IMR-90 (cell line): Measurements from ENCODE around the gene BANP. TPM values are rescaled to one million over a fixed set of nuclear protein-coding genes. Genes with fewer than 3 reads are reported as not detected.

Experiments
- ATAC-seq: fragments of 200-7000 bp; cut with Tn5 transposase; 2 replicates; pipeline ENCODE4 v1.9.1; 2020; ENCODE audit warnings: low read depth, mild to moderate bottlenecking, moderate library complexity
- BruUV-seq: library from RNA; stranded (reverse); fragments of 400-500 nt; replicated peaks from 2 replicates; lab custom pipeline; 2021; lab: Mats Ljungman, UMichigan
- CTCF ChIA-PET: fragments of 300-600 bp; formaldehyde crosslinking; extraction: SDS; loops from one replicate; lab custom pipeline; 2021; ENCODE audit warnings: antibody characterized with exemption; lab: Yijun Ruan, JAX
- POLR2A ChIA-PET: fragments of 300-600 bp; sonication (Branson Sonifier 250); formaldehyde crosslinking; loops from one replicate; lab custom pipeline; 2022; ENCODE audit warnings: antibody characterized with exemption; ENCODE audit not compliant: unreplicated experiment; lab: Charles Lee
- DNase-seq: peaks from one replicate; pipeline ENCODE4 v3.0.0; 2013
- H2AFZ ChIP-seq: replicated peaks from 2 replicates; pipeline ENCODE3; 2013; ENCODE audit warnings: low read length, mild to moderate bottlenecking; ENCODE audit not compliant: poor library complexity
- H2AK5ac ChIP-seq: 2 replicates; pipeline ENCODE4 v1.6.1; 2013; ENCODE audit warnings: low read depth, low read length, inconsistent platforms
- H2AK9ac ChIP-seq: replicated peaks from 2 replicates; pipeline ENCODE3; 2013; ENCODE audit warnings: mild to moderate bottlenecking, low read depth, low read length, moderate library complexity; ENCODE audit not compliant: poor library complexity
- H2BK120ac ChIP-seq: 2 replicates; pipeline ENCODE4 v1.6.1; 2013; ENCODE audit warnings: low read depth, low read length, inconsistent platforms
- H2BK15ac ChIP-seq: 3 replicates; pipeline ENCODE4 v1.6.1; 2013; ENCODE audit warnings: low read depth, low read length, inconsistent platforms
- H2BK20ac ChIP-seq: 2 replicates; pipeline ENCODE4 v1.6.1; 2013; ENCODE audit warnings: low read depth, mild to moderate bottlenecking, inconsistent platforms, low read length, moderate library complexity
- H2BK5ac ChIP-seq: 2 replicates; pipeline ENCODE4 v1.6.1; 2013; ENCODE audit warnings: mild to moderate bottlenecking, low read depth, low read length, inconsistent platforms; ENCODE audit not compliant: poor library complexity, severe bottlenecking
- H3K14ac ChIP-seq: replicated peaks from 2 replicates; pipeline ENCODE4 v1.6.1; 2013; ENCODE audit warnings: low read depth, low read length, inconsistent platforms
- H3K18ac ChIP-seq: 2 replicates; pipeline ENCODE4 v1.6.1; 2013; ENCODE audit warnings: low read depth, low read length, control low read depth
- H3K23ac ChIP-seq: 2 replicates; pipeline ENCODE4 v1.6.1; 2013; ENCODE audit warnings: low read depth, low read length, inconsistent platforms
- H3K27ac ChIP-seq: 2 replicates; pipeline ENCODE4 v1.5.1; 2013; ENCODE audit warnings: mild to moderate bottlenecking, control low read depth, low read length; ENCODE audit not compliant: insufficient read depth
- H3K27me3 ChIP-seq: 2 replicates; pipeline ENCODE4 v1.6.1; 2013; ENCODE audit warnings: low read length; ENCODE audit not compliant: control insufficient read depth, insufficient read depth
- H3K36me3 ChIP-seq: 2 replicates; pipeline ENCODE4 v1.6.1; 2013; ENCODE audit warnings: low read length, mixed read lengths; ENCODE audit not compliant: control insufficient read depth, insufficient read depth
- H3K4ac ChIP-seq: 2 replicates; pipeline ENCODE4 v1.6.1; 2013; ENCODE audit warnings: low read depth, low read length, inconsistent platforms
- H3K4me1 ChIP-seq: 2 replicates; pipeline ENCODE4 v1.6.1; 2013; ENCODE audit warnings: low read length, mixed read lengths; ENCODE audit not compliant: control insufficient read depth, insufficient read depth
- H3K4me2 ChIP-seq: 2 replicates; pipeline ENCODE4 v1.6.1; 2013; ENCODE audit warnings: low read depth, mild to moderate bottlenecking, control low read depth, low read length, moderate library complexity
- H3K4me3 ChIP-seq: 2 replicates; pipeline ENCODE4 v1.5.1; 2013; ENCODE audit warnings: low read depth, mild to moderate bottlenecking, control low read depth, low read length, moderate library complexity; ENCODE audit not compliant: insufficient read depth
- H3K56ac ChIP-seq: 2 replicates; pipeline ENCODE4 v1.6.1; 2013; ENCODE audit warnings: low read length, inconsistent platforms; ENCODE audit not compliant: insufficient read depth; ENCODE audit errors: extremely low read depth
- H3K79me1 ChIP-seq, 2 experiments: 2 replicates each; pipeline ENCODE4 v1.6.1; 2013; ENCODE audit warnings: low read length in 2 of 2, inconsistent platforms in 1 of 2, low read depth in 1 of 2
- H3K9ac ChIP-seq: 2 replicates; pipeline ENCODE4 v1.6.1; 2013; ENCODE audit warnings: low read depth, low read length, control low read depth
- H3K9me1 ChIP-seq: 2 replicates; pipeline ENCODE4 v1.6.1; 2013; ENCODE audit warnings: low read length, inconsistent platforms; ENCODE audit not compliant: insufficient read depth
- H3K9me3 ChIP-seq: 2 replicates; pipeline ENCODE4 v1.6.1; 2013; ENCODE audit warnings: low read length; ENCODE audit not compliant: control insufficient read depth, insufficient read depth
- H4K20me1 ChIP-seq: 2 replicates; pipeline ENCODE4 v1.6.1; 2013; ENCODE audit warnings: low read length, inconsistent platforms; ENCODE audit not compliant: insufficient read depth
- H4K5ac ChIP-seq: 2 replicates; pipeline ENCODE4 v1.6.1; 2013; ENCODE audit warnings: mild to moderate bottlenecking, low read depth, low read length, control low read depth
- H4K8ac ChIP-seq, 2 experiments: 2 replicates each; pipeline ENCODE4 v1.6.1; 2013; ENCODE audit warnings: low read depth in 2 of 2, low read length in 2 of 2, control low read depth in 1 of 2, inconsistent platforms in 1 of 2
- H4K91ac ChIP-seq: 2 replicates; pipeline ENCODE4 v1.6.1; 2013; ENCODE audit warnings: low read depth, low read length, inconsistent platforms; ENCODE audit not compliant: insufficient read depth
- CEBPB ChIP-seq: IDR thresholded peaks from 2 replicates; pipeline ENCODE4 v1.6.1; 2012; ENCODE audit warnings: low read depth, low read length, improper control_type of control experiment
- MAZ ChIP-seq: IDR thresholded peaks from 2 replicates; pipeline ENCODE4 v1.6.1; 2012; ENCODE audit warnings: low read depth, mild to moderate bottlenecking, low read length, improper control_type of control experiment, moderate library complexity, borderline replicate concordance
- RCOR1 ChIP-seq: IDR thresholded peaks from 2 replicates; pipeline ENCODE4 v1.6.1; 2012; ENCODE audit warnings: mild to moderate bottlenecking, low read length, improper control_type of control experiment; ENCODE audit not compliant: insufficient replicate concordance
- WGBS, 2 experiments: methylation state at CpG; one replicate each; pipeline versions ENCODE4 v1.1.5 to v1.1.7; 2013; ENCODE audit warnings: missing lambda C conversion rate in 2 of 2; ENCODE audit not compliant: insufficient read length in 1 of 2; ENCODE audit errors: extremely low coverage in 2 of 2; 5-methylcytosine and 5-hydroxymethylcytosine counted together
- dilution Hi-C: fragments of 300-500 bp; cut with HindIII; formaldehyde crosslinking; loops from one replicate; pipeline ENCODE4 v1.14.3; 2018; ENCODE audit warnings: low sequenced_read_pairs; ENCODE audit not compliant: unreplicated experiment
- in situ Hi-C: fragments of 300-500 bp; cut with MboI; formaldehyde crosslinking; loops from 3 replicates; pipeline ENCODE4 v1.14.3; 2019; ENCODE audit warnings: low sequenced_read_pairs, inconsistent platforms, mixed read lengths
- intact Hi-C: fragments of 100-400 bp; cut with micrococcal nuclease; formaldehyde crosslinking; loops from 2 replicates; pipeline ENCODE4 v1.10.0; 2022
- polyA plus RNA-seq, 3 experiments: library from polyadenylated mRNA; depleted of rRNA; stranded (reverse); fragments of >200 nt; gene quantifications; 2 replicates each; pipeline ENCODE4 v1.2.3, GENCODE V29; 2012; ENCODE audit warnings: low replicate concordance in 1 of 3
- total RNA-seq: library from RNA; depleted of rRNA; stranded (reverse); fragments of >200 nt; gene quantifications from 2 replicates; pipeline ENCODE4 v1.2.3, GENCODE V29; 2012

Gene BANP
- total and polyA plus RNA-seq, 2 of the 4 experiments (the other 2 are of a cell fraction) = 17.4 to 17.9 TPM

GRCh38 chr16:88003736-88004135 lies 52.5 kb downstream of the BANP start:
- H3K56ac ChIP-seq = no peak overlapping the region
- no peak overlapping the region for H3K18ac ChIP-seq
- H2BK120ac ChIP-seq = no peak overlapping the region
- no peaks in the 10 kb centered on the region; the same call in none of the 2 replicates for H3K9me1 ChIP-seq
- H3K4me3 ChIP-seq = no peak overlapping the region
- H3K4me2 ChIP-seq = no peak overlapping the region
- no TSS peak for BruUV-seq
- no peak overlapping the region for H4K5ac ChIP-seq
- ChIA-PET CTCF (no interaction called here), POLR2A (no interaction called here)
- ATAC-seq (no peak), DNase-seq (no peak)
- H2AK5ac ChIP-seq = no peak overlapping the region
- H3K9ac ChIP-seq = no peak overlapping the region
- no peak overlapping the region for H4K91ac ChIP-seq
- no peak overlapping the region for H2AFZ ChIP-seq
- H3K79me1 ChIP-seq = peaks cover 0 to 31% of the 10 kb centered on the region in 2 experiments; a peak in 2 of 4 replicates
- H2AK9ac ChIP-seq = no peak overlapping the region
- no peaks in the 10 kb centered on the region for H3K4me1 ChIP-seq
- H3K27ac ChIP-seq = no peak overlapping the region
- H3K4ac ChIP-seq = no peak overlapping the region
- no peak overlapping the region for H4K8ac ChIP-seq
- in situ Hi-C loops (no loop called here), dilution Hi-C loops (no loop called here), intact Hi-C loops (no loop called here)
- peaks cover 14% of the 10 kb centered on the region for H3K36me3 ChIP-seq
- H2BK5ac ChIP-seq = no peak overlapping the region
- no peak overlapping the region for H2BK20ac ChIP-seq
- 84% methylated on average over 9 of the region's 9 CpGs; no CpG with 5 or more reads in 1 of the 2 experiments for WGBS, 2 experiments
- H3K9me3 ChIP-seq = no peaks in the 10 kb centered on the region
- peaks cover 12% of the 10 kb centered on the region; the same call in 1 of the 2 replicates for H4K20me1 ChIP-seq
- TF ChIP-seq CEBPB (no peak), RCOR1 (no peak), MAZ (no peak)
- no peak overlapping the region for H3K23ac ChIP-seq
- no peak overlapping the region for H3K14ac ChIP-seq
- no peak overlapping the region for H2BK15ac ChIP-seq
- no peaks in the 10 kb centered on the region for H3K27me3 ChIP-seq
